Activated T-helper 9 cell treated with anti-CD3 and anti-CD28 coated beads, Interleukin-2, amount 50 U/mL, for 16 hours (primary cell): Measurements from ENCODE around the gene PLEKHG5.
A peak's percentile ranks its signal among the peaks of the same experiment; 100 is the strongest.

Experiments
- DNase-seq: peaks from one replicate; pipeline ENCODE4 v3.0.0-alpha.2; 2020; ENCODE audit warnings: low read depth

Gene PLEKHG5

DNA sequence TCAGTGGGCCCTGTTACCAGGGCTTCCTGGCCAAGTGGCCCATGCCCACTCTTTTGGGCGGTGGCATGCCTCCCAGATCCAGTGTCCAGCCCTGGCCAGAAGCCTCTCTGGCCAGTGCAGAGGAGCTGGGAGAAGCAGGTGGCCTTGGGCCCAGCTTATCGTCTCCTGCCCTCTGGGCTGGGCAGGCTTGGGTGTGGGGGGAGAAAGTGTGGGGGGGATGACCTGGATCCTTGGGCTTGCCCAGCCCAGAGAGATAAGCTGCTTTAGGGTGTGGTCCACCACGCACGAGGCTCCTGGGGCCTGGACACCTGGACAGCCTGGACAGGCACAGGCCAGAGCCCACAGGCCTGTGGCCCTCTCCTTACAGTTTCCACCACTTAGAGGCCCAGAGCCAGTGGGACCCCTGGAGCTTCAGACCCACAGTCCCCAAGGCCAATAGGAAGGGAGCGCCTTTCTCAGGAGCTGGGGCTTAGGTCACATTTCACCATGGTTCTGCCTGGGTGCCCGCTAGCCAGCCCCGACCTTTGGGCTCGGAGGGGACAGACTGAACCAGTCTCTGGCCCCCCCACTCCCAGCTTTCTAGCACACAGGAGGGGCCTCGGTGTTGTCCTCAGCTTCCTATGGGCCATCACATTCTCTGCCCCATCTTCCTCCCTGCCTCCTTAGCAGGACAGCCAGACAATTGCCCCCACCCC, 65.0 kb downstream of the PLEKHG5 start:
- no peak for DNase-seq

DNA sequence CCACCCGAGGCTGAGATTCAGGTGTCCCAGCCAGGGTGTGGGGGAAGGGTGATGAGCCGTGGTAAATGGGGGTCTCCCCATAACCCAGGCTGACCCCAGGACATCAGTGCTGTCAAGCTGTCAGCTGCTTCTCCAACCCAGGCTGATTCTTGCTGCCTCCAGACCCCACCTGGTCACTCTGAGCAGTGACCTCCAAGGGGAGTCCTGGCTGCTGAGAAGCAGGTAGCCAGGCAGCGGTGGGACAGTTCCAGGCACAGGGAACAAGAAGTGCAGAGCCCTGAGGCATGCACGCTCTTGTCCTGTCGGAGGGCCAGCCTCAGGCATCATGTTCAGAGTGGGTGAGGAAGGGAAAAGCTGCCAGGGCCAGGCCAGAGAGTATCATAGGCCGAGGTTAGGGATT, 65.8 kb downstream of the PLEKHG5 start:
- DNase-seq = no peak

DNA sequence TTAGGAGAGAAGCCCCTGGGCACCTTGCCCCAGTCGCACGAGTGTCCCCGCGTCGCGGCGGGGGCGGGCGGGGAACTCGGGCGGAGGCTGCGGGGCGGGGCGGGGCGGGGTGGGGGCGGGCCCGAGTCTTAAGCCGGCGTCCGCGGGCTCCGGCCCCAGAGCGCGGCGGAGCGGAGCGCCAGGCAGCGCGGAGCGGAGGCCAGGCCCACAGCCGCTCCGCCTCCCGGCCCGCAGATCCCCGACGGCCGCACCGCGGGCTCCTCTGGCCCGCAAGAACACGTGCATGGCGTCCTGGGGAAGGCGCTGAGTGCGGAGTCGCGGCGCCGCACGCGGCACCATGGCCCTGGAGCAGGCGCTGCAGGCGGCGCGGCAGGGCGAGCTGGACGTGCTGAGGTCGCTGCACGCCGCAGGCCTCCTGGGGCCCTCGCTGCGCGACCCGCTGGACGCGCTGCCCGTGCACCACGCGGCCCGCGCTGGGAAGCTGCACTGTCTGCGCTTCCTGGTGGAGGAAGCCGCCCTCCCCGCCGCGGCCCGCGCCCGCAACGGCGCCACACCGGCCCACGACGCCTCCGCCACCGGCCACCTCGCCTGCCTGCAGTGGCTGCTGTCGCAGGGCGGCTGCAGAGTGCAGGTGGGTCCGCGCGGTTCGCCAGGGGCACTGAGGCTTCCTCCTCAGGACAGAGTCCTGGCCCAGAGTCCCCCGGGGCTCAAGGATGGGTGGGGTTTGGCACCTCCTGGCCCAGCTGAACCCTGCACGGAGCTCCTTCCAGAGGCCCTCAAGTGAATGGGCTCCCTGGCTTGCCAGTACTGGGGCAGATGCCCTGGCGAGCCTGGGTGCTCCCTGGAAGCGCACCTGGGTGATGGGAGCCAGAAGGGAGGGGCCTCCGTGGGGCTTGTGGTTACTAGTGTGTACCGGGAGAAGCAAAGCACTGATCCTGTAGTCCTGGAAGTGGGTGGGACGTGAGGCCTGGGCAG, 66.6 kb downstream of the PLEKHG5 start, which contains the start of gene ESPN:
Gene ESPN, plus strand, starts transcription at position 158 of the 975 bp plus-strand sequence. Its CDS starts 180 bp downstream, at position 338.
- DNase-seq = no peak

DNA sequence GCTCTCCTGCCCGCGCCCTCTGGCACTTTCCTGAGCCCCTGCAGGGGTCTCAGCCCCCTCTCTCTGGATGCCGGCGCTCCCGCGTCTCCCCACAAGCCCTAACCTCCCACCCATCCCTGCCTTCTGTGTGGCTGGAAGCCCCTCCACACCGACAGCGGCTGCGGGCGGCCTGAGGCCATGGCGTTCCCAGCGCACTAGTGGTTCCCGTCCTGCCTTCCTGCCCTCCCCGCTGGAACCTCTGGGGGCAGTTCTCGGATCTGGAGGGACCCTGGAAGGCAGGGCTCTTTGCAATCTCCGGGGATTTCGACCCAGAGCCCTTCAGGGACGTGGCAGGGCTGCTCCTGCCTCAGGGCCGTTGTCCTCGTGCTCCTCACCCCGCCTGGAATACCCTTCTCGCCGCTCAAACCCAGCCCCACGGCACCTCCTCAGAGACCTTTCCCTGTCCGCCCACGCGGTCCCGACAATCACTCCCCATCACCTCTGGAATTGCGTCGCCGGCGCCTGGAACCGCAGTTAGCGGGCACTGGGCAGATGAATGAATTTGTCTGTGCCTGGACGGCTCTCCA, 67.4 kb downstream of the PLEKHG5 start:
- no peak for DNase-seq

DNA sequence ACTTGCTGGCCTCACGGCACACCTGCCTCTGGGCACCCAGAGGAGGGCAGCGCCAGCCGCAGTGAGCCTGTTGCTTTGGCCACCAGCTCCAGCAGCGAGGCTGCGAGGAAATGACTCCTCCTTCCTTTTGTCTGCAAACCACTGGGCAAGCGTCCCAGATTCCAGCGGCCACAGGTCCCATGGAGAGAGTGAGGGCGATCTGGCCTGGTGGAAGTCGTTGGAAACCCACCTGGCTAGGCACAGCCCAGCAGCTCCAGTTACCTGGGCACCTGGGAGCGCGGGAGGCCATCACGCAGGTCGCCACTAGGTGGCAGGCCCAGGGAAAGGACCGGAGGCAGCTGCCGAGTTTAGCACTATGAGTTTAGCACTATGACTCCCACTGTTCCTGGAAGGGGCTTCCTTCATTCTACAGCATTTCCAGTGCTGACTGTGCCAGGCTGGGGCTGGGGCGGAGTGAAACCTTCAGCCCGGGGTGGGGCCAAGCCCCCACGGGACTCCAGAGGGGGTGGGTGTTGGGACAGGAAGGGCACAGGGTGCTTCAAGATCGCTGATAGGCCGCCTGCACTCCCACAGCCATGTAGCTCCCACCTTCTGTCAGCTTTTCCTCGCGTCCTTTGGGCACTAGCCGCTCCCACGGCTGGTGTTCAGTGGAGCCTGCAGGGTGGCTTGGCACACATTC, 68.0 kb downstream of the PLEKHG5 start:
- DNase-seq = peak; percentile 65

DNA sequence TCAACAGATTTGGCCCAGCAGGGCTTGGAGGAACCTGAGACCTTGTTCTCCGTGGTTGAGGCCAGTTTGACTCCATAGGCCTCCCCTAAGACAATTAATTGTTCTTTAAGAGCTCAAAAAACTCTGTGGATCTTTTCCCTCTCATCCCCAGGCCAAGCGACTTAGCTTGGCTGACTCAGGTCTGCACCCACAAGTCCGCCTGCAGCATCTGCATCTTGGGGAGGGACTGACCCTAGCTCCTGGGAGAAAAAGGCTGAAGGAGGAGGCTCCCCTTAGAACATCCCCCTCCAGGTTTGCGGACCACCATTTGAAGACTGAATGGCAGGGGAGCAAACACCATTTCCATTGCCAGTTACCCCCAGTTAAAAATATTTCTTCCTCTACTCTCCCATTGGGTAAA, 70.2 kb downstream of the PLEKHG5 start:
- no peak for DNase-seq

DNA sequence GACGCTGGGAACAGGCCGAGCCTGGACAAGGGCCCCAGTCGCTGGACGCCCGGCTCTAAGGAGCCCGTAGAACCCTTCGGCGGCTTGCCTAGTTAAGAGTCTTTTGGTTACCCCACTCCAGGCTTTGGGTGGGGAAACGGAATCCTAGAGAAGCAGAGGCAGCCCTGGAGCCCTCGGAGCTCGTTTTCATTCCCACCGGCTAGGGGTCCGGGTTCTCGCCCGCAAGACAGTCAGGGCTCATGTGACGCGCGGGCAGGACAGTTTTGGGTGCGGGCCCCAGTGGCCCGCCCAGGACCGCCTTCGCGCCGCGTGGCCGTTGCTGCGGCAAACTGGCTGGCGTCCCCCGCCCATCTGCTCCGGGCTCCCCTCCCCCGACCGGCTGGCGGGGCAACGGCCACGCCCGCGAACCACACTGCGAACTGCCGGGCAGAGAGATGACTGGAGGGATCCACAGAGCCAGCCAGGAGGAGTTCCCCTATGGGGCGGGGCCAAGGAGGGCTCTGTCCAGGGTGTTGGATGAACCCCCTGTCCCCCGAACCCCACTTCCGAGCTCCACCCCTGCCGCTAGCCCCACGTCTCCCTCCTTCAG, 70.9 kb downstream of the PLEKHG5 start:
- no peak for DNase-seq

DNA sequence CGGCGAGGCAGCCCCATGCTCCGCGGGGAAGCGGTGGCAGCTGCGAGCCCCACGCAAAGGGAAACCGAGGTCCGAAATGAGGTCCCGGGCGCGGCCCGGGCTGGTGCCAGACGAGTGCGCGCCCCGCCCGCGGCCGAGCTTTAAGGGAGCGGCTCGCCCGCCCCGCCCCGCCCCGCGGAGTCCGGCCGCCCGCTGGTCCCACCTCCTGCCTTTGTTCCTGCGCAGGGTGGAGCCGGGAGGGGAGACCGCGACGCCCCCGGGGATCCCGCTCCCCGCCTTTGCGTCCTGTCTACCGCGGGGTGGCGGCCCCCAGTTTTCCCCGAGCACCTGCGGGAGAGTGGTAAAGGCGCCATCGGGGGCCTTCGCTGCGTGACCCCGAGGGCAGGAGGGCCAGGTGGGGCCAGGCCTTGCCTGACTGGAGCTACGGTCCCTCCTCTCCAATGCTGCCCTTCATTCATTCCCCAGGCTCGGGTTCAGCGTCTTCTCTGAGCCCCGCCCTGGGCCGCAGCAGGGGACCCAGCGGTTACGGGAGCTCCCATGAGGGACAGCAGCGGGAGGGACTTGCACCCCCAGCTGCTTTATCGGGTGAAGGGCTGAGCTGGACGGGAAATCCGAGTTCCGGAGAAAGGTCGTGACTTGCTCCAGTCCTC, 71.5 kb downstream of the PLEKHG5 start, which contains the start of gene HES2:
Gene HES2, minus strand, starts transcription at position 116 of the 650 bp plus-strand sequence. Its CDS starts 99 bp downstream, at position 17.
- DNase-seq = no peak

DNA sequence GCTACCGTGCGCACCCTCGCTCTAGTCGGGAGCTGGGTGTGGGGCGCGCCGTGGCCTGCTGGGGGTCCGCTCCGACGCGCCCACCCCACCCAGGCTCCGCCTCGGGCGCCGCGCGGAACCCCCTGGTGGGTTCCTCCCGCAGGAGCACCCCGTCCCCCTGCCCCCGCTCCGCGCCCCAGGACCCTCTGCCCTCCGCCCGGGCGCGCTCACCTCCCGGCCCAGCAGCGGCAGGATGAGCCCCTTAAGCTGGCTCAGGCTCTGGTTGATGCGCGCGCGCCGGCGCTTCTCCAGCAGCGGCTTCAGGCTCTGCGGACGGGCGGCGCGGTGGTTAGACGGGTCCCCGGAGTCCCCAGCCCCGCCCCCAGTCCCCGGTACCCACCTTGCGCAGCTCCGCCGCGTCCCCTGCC, 72.1 kb downstream of the PLEKHG5 start:
- no peak for DNase-seq

DNA sequence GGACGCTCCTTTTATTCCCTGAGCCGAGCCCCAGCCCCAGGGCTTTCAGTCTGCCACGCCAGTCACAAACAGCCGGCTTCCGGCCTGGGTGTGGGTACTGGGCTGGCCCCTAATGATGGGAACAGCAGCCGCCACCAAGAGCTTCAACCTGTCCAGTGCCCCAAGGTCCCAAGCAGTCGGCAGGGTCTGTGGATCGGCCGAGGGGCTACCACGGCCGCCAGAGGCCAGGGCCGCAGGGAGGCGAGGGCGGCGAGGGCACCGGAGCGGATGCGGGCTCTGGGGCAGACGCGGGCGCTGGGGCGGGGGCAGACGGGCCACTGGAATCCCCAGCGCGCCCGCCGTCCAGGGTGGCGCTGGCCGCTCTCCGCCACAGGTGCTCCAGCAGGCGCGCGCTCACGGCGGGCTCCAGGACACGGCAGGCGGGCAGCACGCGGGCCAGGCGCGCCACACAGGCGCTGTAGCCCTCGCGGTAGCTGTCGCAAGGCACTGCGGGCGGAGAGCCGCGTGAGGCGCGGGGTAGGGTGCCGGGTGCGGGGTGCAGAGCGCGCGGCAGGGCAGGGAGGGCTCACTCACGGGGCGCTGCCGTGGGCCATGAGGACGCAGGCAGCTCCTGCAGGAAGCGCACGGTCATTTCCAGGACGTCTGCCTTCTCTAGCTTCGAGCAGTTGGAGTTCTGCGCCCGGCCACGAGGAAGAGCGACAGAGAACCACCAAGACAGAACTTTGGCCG, 72.6 kb downstream of the PLEKHG5 start:
- DNase-seq = no peak

DNA sequence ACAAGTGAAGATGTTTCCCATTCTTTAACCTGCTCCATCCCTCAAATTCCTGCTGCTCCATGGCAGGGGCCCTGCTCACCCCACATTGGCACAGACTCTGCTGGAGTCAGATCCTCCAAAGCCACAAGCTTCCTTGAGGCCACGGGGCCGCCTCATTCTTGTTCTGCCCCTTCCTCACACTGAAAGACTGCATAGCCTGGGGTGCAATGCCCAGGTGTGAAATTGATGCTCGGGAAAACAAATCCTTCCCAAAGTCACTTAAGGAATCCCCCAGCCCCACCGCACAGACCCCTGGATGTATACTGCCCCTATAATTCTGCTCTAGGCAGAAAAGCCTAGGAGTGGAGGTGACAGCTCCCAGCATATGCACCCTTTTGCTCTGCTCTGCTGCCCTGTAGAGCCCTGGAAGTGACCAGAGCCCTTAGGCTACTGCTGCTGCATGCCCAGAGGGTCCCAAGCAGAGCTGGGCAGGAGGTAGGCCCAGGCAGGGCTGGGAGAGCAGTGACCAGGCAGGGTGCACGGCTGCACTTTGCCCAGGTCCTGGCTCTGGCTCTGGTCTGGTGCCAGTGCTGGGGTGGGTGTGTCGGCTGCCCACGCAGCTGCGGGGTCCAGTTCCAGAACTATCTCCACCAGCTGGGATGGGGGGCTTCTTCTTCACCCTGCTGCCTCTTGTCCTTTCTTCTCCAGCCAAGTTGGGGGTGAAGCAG, 73.4 kb downstream of the PLEKHG5 start:
- no peak for DNase-seq
